ENCODE results near the gene ARHGAP30.

- TF ChIP-seq CTCF (IDR thresholded peaks at IDR 0.05) (no peak), POLR2AphosphoS5 (IDR thresholded peaks at IDR 0.05) (no peak)
Observed at GRCh38 chr1:161091093-161091492, 21.4 kb upstream of the ARHGAP30 start.
